ENCODE measurements around the gene SORBS2. TPM values are rescaled to one million over a fixed set of nuclear protein-coding genes. Genes with fewer than 3 reads are reported as not detected.
A peak's percentile ranks its signal among the peaks of the same experiment; 100 is the strongest.

SORBS2 gene
- total RNA-seq, 4 donors from 2014 or later = 92.7 to 234 (median 122) TPM

- H3K27me3 ChIP-seq = no peaks in the 10 kb centered on the region
- H3K27ac ChIP-seq = no peak overlapping the region
- H3K4me3 ChIP-seq = no peak overlapping the region
- H3K4me1 ChIP-seq = peaks cover 0 to 4% (median under 1%) of the 10 kb centered on the region in 4 donors
- intact Hi-C loops (cut with DNase I; ENCODE audit: low total_unique reads) = no loop called here
- H3K9me3 ChIP-seq = no peaks in the 10 kb centered on the region
- in situ Hi-C loops (cut with MboI; ENCODE audit: low pct_ligation_motif_present in 1 of 4, low pct_unique_long_range_greater_than_20kb in 1 of 4, low sequenced_read_pairs in 3 of 4) = no loop called here
- 66 to 68% methylated on average over 3 to 4 of the region's 4 CpGs for WGBS, 2 donors (ENCODE audit: low coverage in 1 of 2)
- no peak for TF ChIP-seq POLR2A (IDR thresholded peaks at IDR 0.05)
- TF ChIP-seq EP300 (IDR thresholded peaks at IDR 0.05; ENCODE audit: low read depth) = no peak
- no peak for TF ChIP-seq CTCF (IDR thresholded peaks at IDR 0.05)
- no peak for TF ChIP-seq POLR2AphosphoS5 (IDR thresholded peaks at IDR 0.05)
- no peak for DNase-seq
- H3K36me3 ChIP-seq = no peaks in the 10 kb centered on the region
Observed at GRCh38 chr4:185554365-185555126, 257.4 kb downstream of the SORBS2 start.

GRCh38 chr4:185552254-185552653 is 259.7 kb downstream of the SORBS2 start:
- in situ Hi-C loops (cut with MboI; ENCODE audit: low pct_ligation_motif_present in 1 of 4, low pct_unique_long_range_greater_than_20kb in 1 of 4, low sequenced_read_pairs in 3 of 4) (no loop called here), intact Hi-C loops (cut with DNase I; ENCODE audit: low total_unique reads) (no loop called here)
- no peaks in the 10 kb centered on the region for H3K36me3 ChIP-seq
- H3K27me3 ChIP-seq = no peaks in the 10 kb centered on the region
- TF ChIP-seq POLR2AphosphoS5 (IDR thresholded peaks at IDR 0.05) (no peak), POLR2A (IDR thresholded peaks at IDR 0.05) (no peak), CTCF (IDR thresholded peaks at IDR 0.05) (no peak), EP300 (IDR thresholded peaks at IDR 0.05; ENCODE audit: low read depth) (no peak)
- H3K4me1 ChIP-seq = no peaks in the 10 kb centered on the region
- H3K4me3 ChIP-seq = no peak overlapping the region
- H3K27ac ChIP-seq = no peak overlapping the region
- H3K9me3 ChIP-seq = no peaks in the 10 kb centered on the region
- WGBS, 2 donors (ENCODE audit: low coverage in 1 of 2) = 83 to 85% methylated on average over 2 of the region's 2 CpGs
- DNase-seq = no peak

GRCh38 chr4:185550933-185551332 is 261.1 kb downstream of the SORBS2 start:
- no peak overlapping the region for H3K4me3 ChIP-seq
- peak overlapping the region in 1 of 4 donors; percentile 15 for H3K27ac ChIP-seq
- no peak for DNase-seq
- no peaks in the 10 kb centered on the region for H3K9me3 ChIP-seq
- 90 to 91% methylated on average over 1 of the region's 1 CpG for WGBS, 2 donors (ENCODE audit: low coverage in 1 of 2)
- H3K4me1 ChIP-seq = no peaks in the 10 kb centered on the region
- H3K27me3 ChIP-seq = no peaks in the 10 kb centered on the region
- intact Hi-C loops (cut with DNase I; ENCODE audit: low total_unique reads) = no loop called here
- in situ Hi-C loops (cut with MboI; ENCODE audit: low pct_ligation_motif_present in 1 of 4, low pct_unique_long_range_greater_than_20kb in 1 of 4, low sequenced_read_pairs in 3 of 4) = no loop called here
- TF ChIP-seq EP300 (IDR thresholded peaks at IDR 0.05; ENCODE audit: low read depth) (no peak), POLR2A (IDR thresholded peaks at IDR 0.05) (no peak), CTCF (IDR thresholded peaks at IDR 0.05) (no peak), POLR2AphosphoS5 (IDR thresholded peaks at IDR 0.05) (no peak)
- H3K36me3 ChIP-seq = no peaks in the 10 kb centered on the region

- H3K4me3 ChIP-seq = no peak overlapping the region
- no peak for TF ChIP-seq CTCF (IDR thresholded peaks at IDR 0.05)
- no peak for TF ChIP-seq EP300 (IDR thresholded peaks at IDR 0.05; ENCODE audit: low read depth)
- intact Hi-C loops (cut with DNase I; ENCODE audit: low total_unique reads) (no loop called here), in situ Hi-C loops (cut with MboI; ENCODE audit: low pct_ligation_motif_present in 1 of 4, low pct_unique_long_range_greater_than_20kb in 1 of 4, low sequenced_read_pairs in 3 of 4) (no loop called here)
- DNase-seq = no peak
- H3K36me3 ChIP-seq = no peaks in the 10 kb centered on the region
- H3K4me1 ChIP-seq = no peaks in the 10 kb centered on the region
- no peak overlapping the region for H3K27ac ChIP-seq
- 25 to 57% methylated on average over 1 to 2 of the region's 2 CpGs for WGBS, 2 donors (ENCODE audit: low coverage in 1 of 2)
- no peaks in the 10 kb centered on the region for H3K27me3 ChIP-seq
- H3K9me3 ChIP-seq = no peaks in the 10 kb centered on the region
Observed at GRCh38 chr4:185549095-185549639, 262.8 kb downstream of the SORBS2 start.

Data from transverse colon (tissue), 4 donors.